ENCODE measurements around the gene KLK11.

Gene KLK11

DNA sequence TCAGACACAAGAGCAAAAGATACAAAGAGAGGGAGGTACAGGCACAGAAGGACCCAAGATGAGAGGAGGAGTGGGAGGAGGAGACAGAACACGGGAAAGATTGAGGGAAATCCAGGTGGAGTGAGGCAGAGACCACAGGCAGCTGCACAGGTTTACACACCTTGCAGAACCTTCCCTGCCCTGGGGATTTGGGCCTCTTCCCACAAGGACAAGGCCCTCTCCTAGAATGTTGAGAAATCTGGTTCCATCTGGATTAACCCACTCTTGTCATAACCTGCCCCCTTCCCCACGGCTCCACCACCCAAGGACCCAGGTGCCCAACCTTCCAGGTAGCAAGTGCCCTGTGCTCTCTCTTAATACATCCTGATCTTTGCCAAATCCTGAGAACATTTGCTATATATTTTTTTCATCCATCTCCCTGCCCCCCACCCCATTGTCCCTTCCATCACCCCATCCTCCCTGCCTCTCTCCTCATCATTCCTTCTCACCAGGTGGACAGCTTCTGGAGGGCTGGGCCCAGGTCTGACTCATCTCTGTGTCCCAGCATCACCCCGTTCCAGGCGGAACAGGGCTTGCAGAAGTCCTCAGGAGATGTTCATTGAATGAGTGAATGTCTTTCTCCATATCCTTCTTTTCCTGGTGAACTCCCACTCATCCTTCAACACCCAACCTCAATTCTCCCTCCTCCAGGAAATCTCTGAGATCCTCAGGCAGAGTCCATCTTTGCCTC lies 16.2 kb downstream of the KLK11 start:
- DNase-seq (ENCODE audit: low spot score), result no peak
- TF ChIP-seq, protein P1, sequence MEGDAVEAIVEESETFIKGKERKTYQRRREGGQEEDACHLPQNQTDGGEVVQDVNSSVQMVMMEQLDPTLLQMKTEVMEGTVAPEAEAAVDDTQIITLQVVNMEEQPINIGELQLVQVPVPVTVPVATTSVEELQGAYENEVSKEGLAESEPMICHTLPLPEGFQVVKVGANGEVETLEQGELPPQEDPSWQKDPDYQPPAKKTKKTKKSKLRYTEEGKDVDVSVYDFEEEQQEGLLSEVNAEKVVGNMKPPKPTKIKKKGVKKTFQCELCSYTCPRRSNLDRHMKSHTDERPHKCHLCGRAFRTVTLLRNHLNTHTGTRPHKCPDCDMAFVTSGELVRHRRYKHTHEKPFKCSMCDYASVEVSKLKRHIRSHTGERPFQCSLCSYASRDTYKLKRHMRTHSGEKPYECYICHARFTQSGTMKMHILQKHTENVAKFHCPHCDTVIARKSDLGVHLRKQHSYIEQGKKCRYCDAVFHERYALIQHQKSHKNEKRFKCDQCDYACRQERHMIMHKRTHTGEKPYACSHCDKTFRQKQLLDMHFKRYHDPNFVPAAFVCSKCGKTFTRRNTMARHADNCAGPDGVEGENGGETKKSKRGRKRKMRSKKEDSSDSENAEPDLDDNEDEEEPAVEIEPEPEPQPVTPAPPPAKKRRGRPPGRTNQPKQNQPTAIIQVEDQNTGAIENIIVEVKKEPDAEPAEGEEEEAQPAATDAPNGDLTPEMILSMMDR (IDR thresholded peaks at IDR 0.05; ENCODE audit: borderline replicate concordance, control extremely low read depth, extremely low read depth, insufficient read depth, missing control alignments), result no peak
- in situ Hi-C loops (cut with MboI; ENCODE audit: low sequenced_read_pairs, unreplicated experiment), result no loop called here

DNA sequence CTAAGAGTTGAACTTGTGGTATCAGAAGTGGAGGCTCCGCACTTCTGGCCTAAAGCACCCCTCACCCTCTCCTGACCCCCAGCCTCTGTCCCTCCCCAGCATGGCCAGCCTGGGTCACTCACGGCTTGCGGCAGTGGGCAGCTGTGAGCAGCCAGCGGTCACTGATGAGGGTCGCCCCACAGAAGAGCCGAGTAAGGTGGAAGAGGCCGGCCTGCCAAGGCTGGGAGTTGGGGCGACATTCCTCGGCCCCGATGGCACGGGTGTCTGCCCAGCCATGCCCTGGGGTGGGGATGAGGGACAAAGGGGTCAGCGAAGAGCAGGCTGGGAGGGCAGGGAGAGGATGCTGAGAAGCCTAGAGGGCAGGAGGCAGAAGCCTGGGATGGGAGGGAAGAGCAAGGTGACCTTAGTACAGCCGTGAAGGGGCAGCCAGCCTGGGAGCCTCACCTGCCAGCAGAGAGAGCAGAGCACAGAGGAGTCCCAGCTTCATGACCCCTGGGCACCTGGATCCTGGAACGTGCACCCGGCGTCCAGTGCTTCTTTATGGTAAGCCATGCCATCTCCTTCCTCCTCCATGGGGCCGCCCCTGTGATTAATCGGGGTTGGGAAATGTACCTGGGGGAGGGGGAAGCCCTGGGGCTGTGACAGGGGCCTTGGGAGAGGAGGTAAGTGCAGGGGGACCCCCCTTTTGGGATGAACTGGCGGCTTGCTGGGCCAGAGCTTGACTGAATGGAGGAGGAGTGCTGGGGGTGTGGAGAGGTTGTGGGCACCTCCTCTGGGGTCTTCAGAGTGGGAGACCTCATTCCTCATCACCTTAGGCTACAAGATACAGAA lies 17.1 kb downstream of the KLK11 start:
- in situ Hi-C loops (cut with MboI; ENCODE audit: low sequenced_read_pairs, unreplicated experiment), result no loop called here
- TF ChIP-seq, protein P1 (IDR thresholded peaks at IDR 0.05; ENCODE audit: borderline replicate concordance, control extremely low read depth, extremely low read depth, insufficient read depth, missing control alignments), result no peak

DNA sequence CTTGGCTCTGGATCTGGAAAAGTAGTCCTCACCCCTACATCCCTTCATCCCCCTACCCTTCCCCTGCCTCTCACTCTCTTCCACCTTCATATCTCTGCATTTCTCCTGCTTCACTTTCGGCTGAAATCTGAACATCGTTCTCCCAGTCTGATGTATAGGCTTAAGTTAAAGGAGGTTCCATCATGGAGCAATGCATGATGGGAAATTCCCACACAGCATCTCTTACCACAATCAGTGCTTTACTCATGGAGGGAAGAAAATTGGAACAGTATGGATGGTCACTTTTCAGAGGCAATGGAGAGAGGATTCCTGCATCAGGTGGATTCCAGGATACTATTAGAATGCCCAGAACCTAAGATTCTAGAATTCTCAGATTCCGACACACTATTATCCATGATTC lies 18.9 kb downstream of the KLK11 start:
- TF ChIP-seq, protein P1 (IDR thresholded peaks at IDR 0.05; ENCODE audit: borderline replicate concordance, control extremely low read depth, extremely low read depth, insufficient read depth, missing control alignments), result no peak
- no peak for DNase-seq (ENCODE audit: low spot score)
- in situ Hi-C loops (cut with MboI; ENCODE audit: low sequenced_read_pairs, unreplicated experiment), result no loop called here

More for the DNA sequence above, 17.1 kb downstream of the KLK11 start:
- DNase-seq (ENCODE audit: low spot score), result no peak

- DNase-seq (ENCODE audit: low spot score), result no peak
- in situ Hi-C loops (cut with MboI; ENCODE audit: low sequenced_read_pairs, unreplicated experiment), result no loop called here
- TF ChIP-seq, protein P1 (IDR thresholded peaks at IDR 0.05; ENCODE audit: borderline replicate concordance, control extremely low read depth, extremely low read depth, insufficient read depth, missing control alignments), result no peak
Measured at GRCh38 chr19:51006406-51006805, 20.0 kb downstream of the KLK11 start.

DNA sequence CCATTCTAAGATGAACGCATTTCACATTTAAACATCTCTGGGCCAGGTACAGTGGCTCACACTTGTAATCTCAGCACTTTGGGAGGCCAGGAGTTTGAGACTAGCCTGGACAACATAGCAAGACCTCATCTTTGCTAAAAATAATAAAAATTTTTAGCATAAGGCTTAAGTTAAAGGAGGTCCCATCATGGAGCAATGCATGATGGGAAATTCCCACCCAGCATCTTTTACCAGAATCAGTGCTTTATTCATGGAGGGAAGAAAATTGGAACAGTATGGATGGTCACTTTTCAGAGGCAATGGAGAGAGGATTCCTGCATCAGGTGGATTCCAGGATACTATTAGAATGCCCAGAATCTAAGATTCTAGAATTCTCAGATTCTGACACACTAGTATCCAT lies 21.2 kb downstream of the KLK11 start:
- TF ChIP-seq, protein P1 (IDR thresholded peaks at IDR 0.05; ENCODE audit: borderline replicate concordance, control extremely low read depth, extremely low read depth, insufficient read depth, missing control alignments), result no peak
- in situ Hi-C loops (cut with MboI; ENCODE audit: low sequenced_read_pairs, unreplicated experiment), result no loop called here
- DNase-seq (ENCODE audit: low spot score), result no peak

- DNase-seq (ENCODE audit: low spot score), result no peak
- in situ Hi-C loops (cut with MboI; ENCODE audit: low sequenced_read_pairs, unreplicated experiment), result no loop called here
- TF ChIP-seq, protein P1 (IDR thresholded peaks at IDR 0.05; ENCODE audit: borderline replicate concordance, control extremely low read depth, extremely low read depth, insufficient read depth, missing control alignments), result no peak
Measured at GRCh38 chr19:51003316-51003715, 23.1 kb downstream of the KLK11 start.

Data from GM13976 (cell line).